H1 (cell line): ENCODE results near the gene NCBP2. TPM values are rescaled to one million over a fixed set of nuclear protein-coding genes. Genes with fewer than 3 reads are reported as not detected.

Experiments used
- CTCF ChIA-PET: fragments of 300-600 bp; sonication (Branson Sonifier 250); formaldehyde crosslinking; loops from one replicate; lab custom pipeline; 2021; ENCODE audit not compliant: partially characterized antibody; lab: Charles Lee
- POLR2A ChIA-PET: fragments of 300-600 bp; sonication (Branson Sonifier 250); formaldehyde crosslinking; loops from one replicate; lab custom pipeline; 2021; ENCODE audit warnings: inconsistent platforms; ENCODE audit not compliant: partially characterized antibody; lab: Charles Lee
- DNase-seq, 2 experiments: peaks; one replicate each; pipeline versions ENCODE4 v3.0.0 to v3.0.0-alpha.2; 2010 to 2022; ENCODE audit warnings: low spot score in 2 of 2, low read depth in 1 of 2, mixed read lengths in 1 of 2
- FAIRE-seq: peaks from 2 replicates; lab custom pipeline; 2011; peaks lifted over from hg19 to GRCh38; lab: Jason Lieb, UNC
- H2AFZ ChIP-seq: 2 replicates; pipeline ENCODE4 v1.8.1; 2012; ENCODE audit warnings: low read length, inconsistent platforms
- H2AK5ac ChIP-seq: 2 replicates; pipeline ENCODE4 v1.6.1; 2013; ENCODE audit warnings: low read depth, low read length
- H2BK120ac ChIP-seq: replicated peaks from 2 replicates; pipeline ENCODE3; 2013; ENCODE audit warnings: low read depth, low read length, inconsistent platforms
- H2BK12ac ChIP-seq: 2 replicates; pipeline ENCODE4 v1.6.1; 2013; ENCODE audit warnings: low read depth, low read length
- H2BK15ac ChIP-seq: 2 replicates; pipeline ENCODE4 v1.6.1; 2013; ENCODE audit warnings: low read length
- H2BK20ac ChIP-seq: 2 replicates; pipeline ENCODE4 v1.6.1; 2013; ENCODE audit warnings: low read length
- H2BK5ac ChIP-seq: 2 replicates; pipeline ENCODE4 v1.6.1; 2013; ENCODE audit warnings: low read depth, low read length
- H3K14ac ChIP-seq: 2 replicates; pipeline ENCODE4 v1.6.1; 2013; ENCODE audit warnings: inconsistent platforms; ENCODE audit not compliant: insufficient read length
- H3K18ac ChIP-seq: 2 replicates; pipeline ENCODE4 v1.6.1; 2013; ENCODE audit warnings: low read length; ENCODE audit errors: extremely low read depth
- H3K23ac ChIP-seq: 2 replicates; pipeline ENCODE4 v1.6.1; 2013; ENCODE audit warnings: inconsistent platforms; ENCODE audit not compliant: insufficient read length
- H3K23me2 ChIP-seq: 2 replicates; pipeline ENCODE4 v1.6.1; 2013; ENCODE audit warnings: low read depth, low read length
- H3K27ac ChIP-seq: 2 replicates; pipeline ENCODE4 v1.6.1; 2011; ENCODE audit warnings: low read depth, low read length, inconsistent platforms
- H3K27me3 ChIP-seq, 4 experiments: replicated peaks in 1 of 4; 1 replicate in 1 of 4; 2 replicates in 3 of 4; pipeline versions ENCODE4 v1.6.1 to v1.8.1; 2011 to 2013; ENCODE audit warnings: low read length in 3 of 4, mild to moderate bottlenecking in 3 of 4, inconsistent platforms in 2 of 4, mixed read lengths in 2 of 4, moderate library complexity in 1 of 4; ENCODE audit not compliant: control insufficient read depth in 3 of 4, insufficient read depth in 3 of 4; ENCODE audit errors: extremely low read depth in 1 of 4
- H3K36me3 ChIP-seq, 4 experiments: 2 replicates each; pipeline versions ENCODE4 v1.6.1 to v1.8.1; 2011 to 2013; ENCODE audit warnings: mild to moderate bottlenecking in 4 of 4, low read length in 3 of 4, moderate library complexity in 2 of 4, control low read depth in 1 of 4, inconsistent platforms in 1 of 4; ENCODE audit not compliant: insufficient read depth in 4 of 4, control insufficient read depth in 2 of 4
- H3K4ac ChIP-seq: replicated peaks from 2 replicates; pipeline ENCODE3; 2013; ENCODE audit warnings: low read length, low read depth, mixed read lengths, inconsistent platforms; ENCODE audit not compliant: insufficient read length
- H3K4me1 ChIP-seq, 4 experiments: replicated peaks in 1 of 4; 1 replicate in 1 of 4; 2 replicates in 3 of 4; pipeline versions ENCODE4 v1.6.1 to v1.8.1; 2011 to 2013; ENCODE audit warnings: low read length in 3 of 4, inconsistent platforms in 2 of 4, mixed read lengths in 1 of 4; ENCODE audit not compliant: insufficient read depth in 4 of 4, control insufficient read depth in 3 of 4
- H3K4me2 ChIP-seq, 2 experiments: 2 replicates each; pipeline versions ENCODE4 v1.6.1 to v1.8.1; 2011 to 2013; ENCODE audit warnings: low read depth in 2 of 2, low read length in 2 of 2, control low read depth in 1 of 2, inconsistent platforms in 1 of 2, mild to moderate bottlenecking in 1 of 2; ENCODE audit not compliant: insufficient read depth in 1 of 2
- H3K4me3 ChIP-seq, 4 experiments: fragments of 200-600, 300-600 bp in 1 of 4; sonication (generic), shearing (Covaris generic), sonication (Bioruptor Twin) in 1 of 4; 2 replicates each; pipeline versions ENCODE4 v1.5.1 to v1.8.1; 2011 to 2016; ENCODE audit warnings: low read length in 4 of 4, low read depth in 3 of 4, control low read depth in 2 of 4, inconsistent platforms in 2 of 4, mild to moderate bottlenecking in 2 of 4, mixed read lengths in 1 of 4, moderate library complexity in 1 of 4; ENCODE audit not compliant: insufficient read depth in 2 of 4; ENCODE audit errors: extremely low read depth in 1 of 4
- H3K56ac ChIP-seq: replicated peaks from 2 replicates; pipeline ENCODE3; 2013; ENCODE audit warnings: low read depth, mild to moderate bottlenecking, mixed read lengths, low read length, inconsistent platforms; ENCODE audit not compliant: insufficient read length
- H3K79me1 ChIP-seq: 2 replicates; pipeline ENCODE4 v1.6.1; 2013; ENCODE audit warnings: low read depth, low read length, control low read depth
- H3K79me2 ChIP-seq, 2 experiments: 2 replicates each; pipeline versions ENCODE4 v1.6.1 to v1.8.1; 2012 to 2013; ENCODE audit warnings: low read length in 2 of 2, mild to moderate bottlenecking in 2 of 2, inconsistent platforms in 1 of 2; ENCODE audit not compliant: insufficient read depth in 2 of 2, control insufficient read depth in 1 of 2
- H3K9ac ChIP-seq, 4 experiments: replicated peaks in 1 of 4; 1 replicate in 1 of 4; 2 replicates in 3 of 4; pipeline versions ENCODE4 v1.6.1 to v1.8.1; 2011 to 2013; ENCODE audit warnings: low read depth in 3 of 4, low read length in 3 of 4, control low read depth in 2 of 4, mild to moderate bottlenecking in 2 of 4, moderate library complexity in 2 of 4, inconsistent platforms in 1 of 4; ENCODE audit errors: extremely low read depth in 1 of 4
- H3K9me3 ChIP-seq, 2 experiments: 2 replicates each; pipeline versions ENCODE4 v1.6.1 to v1.8.1; 2012 to 2013; ENCODE audit warnings: mild to moderate bottlenecking in 2 of 2, moderate library complexity in 2 of 2, control low read depth in 1 of 2, inconsistent platforms in 1 of 2, low read depth in 1 of 2, low read length in 1 of 2, mixed read lengths in 1 of 2; ENCODE audit not compliant: insufficient read depth in 2 of 2
- H4K20me1 ChIP-seq, 2 experiments: replicated peaks in 1 of 2; 2 replicates each; pipeline versions ENCODE3 to v1.8.1; 2011 to 2013; ENCODE audit warnings: inconsistent platforms in 2 of 2, low read length in 2 of 2, mild to moderate bottlenecking in 1 of 2; ENCODE audit not compliant: insufficient read depth in 2 of 2, control insufficient read depth in 1 of 2
- H4K5ac ChIP-seq: 2 replicates; pipeline ENCODE4 v1.6.1; 2013; ENCODE audit warnings: low read length, low read depth, mixed read lengths, inconsistent platforms; ENCODE audit not compliant: insufficient read length
- H4K8ac ChIP-seq: 2 replicates; pipeline ENCODE4 v1.8.0; 2013; ENCODE audit warnings: mild to moderate bottlenecking, moderate library complexity, low read length, inconsistent platforms; ENCODE audit not compliant: insufficient read depth; ENCODE audit errors: extremely low read depth
- H4K91ac ChIP-seq: replicated peaks from 2 replicates; pipeline ENCODE3; 2013; ENCODE audit warnings: low read length, mixed read lengths, inconsistent platforms; ENCODE audit not compliant: insufficient read length
- BRCA1 ChIP-seq: IDR thresholded peaks from 2 replicates; pipeline ENCODE4 v1.6.1; 2012; ENCODE audit warnings: low read depth, low read length, improper control_type of control experiment
- CBX5 ChIP-seq: fragments of 300-800, 300-1000 bp; sonication (generic); IDR thresholded peaks from 2 replicates; pipeline ENCODE4 v1.7.1; 2016; ENCODE audit warnings: antibody characterized with exemption, low read length, low read depth
- CEBPB ChIP-seq: IDR thresholded peaks from 2 replicates; pipeline ENCODE4 v1.6.1; 2012; ENCODE audit warnings: low read depth, low read length
- CREB1 ChIP-seq: IDR thresholded peaks from 2 replicates; pipeline ENCODE4 v1.6.1; 2012; ENCODE audit warnings: inconsistent platforms
- KDM5A ChIP-seq: fragments of 200-600 bp; IDR thresholded peaks from 2 replicates; pipeline ENCODE4 v1.7.1; 2012; ENCODE audit warnings: mild to moderate bottlenecking, low read length, inconsistent platforms, mixed read lengths
- MAX ChIP-seq: IDR thresholded peaks from 2 replicates; pipeline ENCODE4 v1.6.1; 2012; ENCODE audit warnings: inconsistent platforms
- POU5F1 ChIP-seq: IDR thresholded peaks from 2 replicates; pipeline ENCODE4 v1.6.1; 2011; ENCODE audit warnings: low read depth, mild to moderate bottlenecking, low read length, moderate library complexity
- RBBP5 ChIP-seq: IDR thresholded peaks from 2 replicates; pipeline ENCODE4 v1.7.1; 2012; ENCODE audit warnings: low read depth, mild to moderate bottlenecking, inconsistent platforms, low read length, moderate library complexity, borderline replicate concordance
- ZNF274 ChIP-seq: IDR thresholded peaks from 2 replicates; pipeline ENCODE4 v1.7.0; 2012; ENCODE audit warnings: low read length, borderline replicate concordance; ENCODE audit errors: extremely low read depth
- WGBS, 2 experiments: shearing (Covaris generic) in 1 of 2; methylation state at CpG; one replicate each; pipeline versions ENCODE4 v1.1.6 to v1.1.7; 2013 to 2015; ENCODE audit warnings: low lambda C conversion rate in 2 of 2, mixed read lengths in 2 of 2, inconsistent platforms in 1 of 2, low coverage in 1 of 2, missing lambda C conversion rate in 1 of 2; ENCODE audit not compliant: insufficient replicate concordance in 2 of 2, insufficient coverage in 1 of 2, insufficient read length in 1 of 2; ENCODE audit errors: extremely low coverage in 1 of 2, missing lambda C conversion rate in 1 of 2; 5-methylcytosine and 5-hydroxymethylcytosine counted together
- polyA plus RNA-seq, 7 experiments: library from polyadenylated mRNA; depleted of rRNA in 3 of 7; stranded (reverse) in 5 of 7; unstranded in 2 of 7; fragments of >200 nt in 5 of 7; fragments of 200-250 nt in 2 of 7; gene quantifications; 1 replicate in 5 of 7; 2 replicates in 1 of 7; 4 replicates in 1 of 7; pipeline versions ENCODE4 v1.2.1 to v1.2.3, GENCODE V29; 2011 to 2013; ENCODE audit warnings: missing spikeins in 2 of 7, mixed read lengths in 2 of 7
- total RNA-seq: library from RNA; stranded (reverse); fragmentation: NEBNext Ultra II Directional; extraction: Animal tissue kit (Norgen Biotek cat#: 25700); gene quantifications from 2 replicates; pipeline ENCODE4 v1.2.1, GENCODE V29; 2021
- TF ChIP-seq, protein P1 (sequence below): IDR thresholded peaks from 2 replicates; pipeline ENCODE4 v1.6.1; 2012; ENCODE audit warnings: inconsistent platforms

Gene NCBP2
- total and polyA plus RNA-seq, 2 of the 8 experiments (the other 6 are each of a cell fraction or from before 2014, with no cell fraction given), result 34.1 to 100 TPM

DNA sequence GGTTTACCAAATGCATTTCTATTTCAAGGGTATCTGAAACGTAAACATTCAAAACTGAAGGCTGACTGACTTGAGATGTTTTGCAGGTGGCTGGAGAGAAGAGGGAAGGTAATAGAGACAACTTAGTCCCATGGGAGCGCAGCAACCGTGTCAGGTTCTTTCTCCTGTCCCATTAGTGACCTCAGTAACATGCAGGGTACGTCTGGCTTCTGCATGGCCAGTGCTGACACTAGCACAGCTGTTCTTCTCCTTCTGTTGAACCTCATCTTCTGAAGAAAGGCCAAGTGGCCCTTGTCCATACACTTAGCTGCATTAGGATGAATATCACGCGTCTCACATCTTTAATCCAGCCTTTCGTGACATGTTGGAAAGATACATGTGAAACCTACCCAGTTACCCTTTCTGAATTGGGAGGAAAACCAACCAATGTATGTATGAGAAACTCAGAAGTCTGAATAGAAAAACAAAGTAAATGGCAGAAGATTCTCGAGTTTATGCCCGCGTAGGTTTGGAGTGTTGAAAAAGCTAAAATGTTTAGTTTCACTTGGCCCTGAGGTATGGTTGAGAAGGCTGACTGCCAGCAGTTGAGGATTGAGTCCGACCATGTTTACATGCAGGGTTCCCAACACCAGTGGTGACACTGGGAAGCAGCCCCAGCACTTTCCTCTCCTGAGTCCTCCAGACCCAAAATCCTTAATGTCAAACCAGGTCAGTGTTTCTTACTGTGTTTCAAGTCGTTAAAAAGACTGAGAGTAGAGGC is 10.3 kb downstream of the NCBP2 start:
- no peak overlapping the region for H3K4ac ChIP-seq
- H4K20me1 ChIP-seq, result peaks cover 0 to 4% of the 10 kb centered on the region in 2 experiments
- no peaks in the 10 kb centered on the region for H3K79me1 ChIP-seq
- no peak overlapping the region for H2AK5ac ChIP-seq
- H2BK5ac ChIP-seq, result no peak overlapping the region
- TF ChIP-seq MAX (no peak), CBX5 (no peak), RBBP5 (no peak), KDM5A (no peak), BRCA1 (no peak), CREB1 (no peak), POU5F1 (no peak), CEBPB (no peak), ZNF274 (no peak)
- TF ChIP-seq, protein P1, sequence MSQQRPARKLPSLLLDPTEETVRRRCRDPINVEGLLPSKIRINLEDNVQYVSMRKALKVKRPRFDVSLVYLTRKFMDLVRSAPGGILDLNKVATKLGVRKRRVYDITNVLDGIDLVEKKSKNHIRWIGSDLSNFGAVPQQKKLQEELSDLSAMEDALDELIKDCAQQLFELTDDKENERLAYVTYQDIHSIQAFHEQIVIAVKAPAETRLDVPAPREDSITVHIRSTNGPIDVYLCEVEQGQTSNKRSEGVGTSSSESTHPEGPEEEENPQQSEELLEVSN, result no peak
- no peaks in the 10 kb centered on the region for H3K79me2 ChIP-seq
- no peak overlapping the region for H3K18ac ChIP-seq
- H3K14ac ChIP-seq, result no peak overlapping the region
- no peak overlapping the region for H3K23ac ChIP-seq
- H3K23me2 ChIP-seq, result no peaks in the 10 kb centered on the region
- no peak overlapping the region for H4K8ac ChIP-seq
- POLR2A ChIA-PET, result interaction anchor here (0.8 kb wide), 1 partner anchor 64 kb away, joined by 3 read pairs; the partner anchor contains the start of gene SENP5
- DNase-seq (no peak), FAIRE-seq (no peak)
- CTCF ChIA-PET, result no interaction called here
- no peak overlapping the region for H3K4me3 ChIP-seq
- no peak overlapping the region for H3K4me2 ChIP-seq
- H3K56ac ChIP-seq, result no peak overlapping the region
- H2AFZ ChIP-seq, result no peak overlapping the region
- H2BK15ac ChIP-seq, result no peak overlapping the region
- H4K91ac ChIP-seq, result no peak overlapping the region
- H2BK20ac ChIP-seq, result no peak overlapping the region
- H3K27ac ChIP-seq, result no peak overlapping the region
- H4K5ac ChIP-seq, result no peak overlapping the region
- WGBS, 2 experiments, result 95% methylated on average over 12 of the region's 12 CpGs; no CpG with 5 or more reads in 1 of the 2 experiments
- H2BK12ac ChIP-seq, result no peak overlapping the region
- no peak overlapping the region for H2BK120ac ChIP-seq
- H3K27me3 ChIP-seq, result no peaks in the 10 kb centered on the region
- H3K4me1 ChIP-seq, result no peaks in the 10 kb centered on the region
- peaks cover 26 to 56% (median 50%) of the 10 kb centered on the region in 4 experiments for H3K36me3 ChIP-seq
- no peak overlapping the region for H3K9ac ChIP-seq
- H3K9me3 ChIP-seq, result no peaks in the 10 kb centered on the region
